Kidney (tissue), 14 donors: ENCODE measurements around the gene ST3GAL4. TPM values are rescaled to one million over a fixed set of nuclear protein-coding genes. Genes with fewer than 3 reads are reported as not detected.

Experiments
- DNase-seq, 5 donors: peaks; one replicate each; pipeline ENCODE4 v3.0.0-alpha.2; 2013 to 2020
- FAIRE-seq: peaks from 2 replicates; lab custom pipeline; 2012; peaks lifted over from hg19 to GRCh38; lab: Jason Lieb, UNC
- H3K27ac ChIP-seq, 2 donors: one replicate each; pipeline ENCODE4 v1.7.0; 2013; ENCODE audit warnings: low read depth in 2 of 2, low read length in 2 of 2, inconsistent platforms in 1 of 2
- H3K27me3 ChIP-seq: one replicate; pipeline ENCODE4 v1.7.1; 2013; ENCODE audit warnings: low read length, inconsistent platforms; ENCODE audit not compliant: control insufficient read depth, insufficient read depth
- H3K36me3 ChIP-seq, 3 donors: one replicate each; pipeline versions ENCODE4 v1.7.0 to v1.7.1; 2013; ENCODE audit warnings: low read length in 3 of 3, control low read depth in 1 of 3, inconsistent platforms in 1 of 3; ENCODE audit not compliant: insufficient read depth in 3 of 3, control insufficient read depth in 2 of 3
- H3K4me1 ChIP-seq, 3 donors: one replicate each; pipeline versions ENCODE4 v1.7.0 to v1.7.1; 2013; ENCODE audit warnings: low read length in 3 of 3, inconsistent platforms in 1 of 3, low read depth in 1 of 3; ENCODE audit not compliant: control insufficient read depth in 2 of 3, insufficient read depth in 2 of 3
- H3K4me3 ChIP-seq, 3 donors: one replicate each; pipeline versions ENCODE4 v1.7.0 to v1.8.1; 2013; ENCODE audit warnings: low read length in 3 of 3, control low read depth in 1 of 3, inconsistent platforms in 1 of 3
- H3K9ac ChIP-seq, 3 donors: one replicate each; pipeline versions ENCODE4 v1.7.0 to v1.7.1; 2013; ENCODE audit warnings: low read length in 3 of 3, control low read depth in 1 of 3, inconsistent platforms in 1 of 3
- H3K9me3 ChIP-seq, 3 donors: one replicate each; pipeline versions ENCODE4 v1.7.0 to v1.7.1; 2013; ENCODE audit warnings: low read length in 3 of 3, control low read depth in 1 of 3, inconsistent platforms in 1 of 3; ENCODE audit not compliant: control insufficient read depth in 2 of 3, insufficient read depth in 1 of 3
- CTCF ChIP-seq: IDR thresholded peaks from 3 replicates; pipeline ENCODE4 v1.5.1; 2012; ENCODE audit warnings: mild to moderate bottlenecking, moderate library complexity, borderline replicate concordance; ENCODE audit not compliant: insufficient read depth; ENCODE audit errors: extremely low read depth
- intact Hi-C: fragments of 100-400 bp; cut with DNase I; formaldehyde crosslinking; loops from one replicate; pipeline ENCODE4 v1.11.1; 2022
- polyA plus RNA-seq: library from polyadenylated mRNA; stranded (reverse); fragments of 350-450 nt; fragmentation: Illumina TruSeq; extraction: RNeasy Lipid Tissue Mini Kit (QIAGEN cat#74804); gene quantifications from one replicate; pipeline ENCODE4 v1.2.3, GENCODE V29; 2014; ENCODE audit warnings: low read depth, low replicate concordance; ENCODE audit not compliant: insufficient read depth
- total RNA-seq: library from RNA; stranded (reverse); fragmentation: NEBNext Ultra II Directional; extraction: Animal tissue kit (Norgen Biotek cat#: 25700); gene quantifications from one replicate; pipeline ENCODE4 v1.2.1, GENCODE V29; 2021
- donor health status: control.
- donor health status: control.
- donor health status: control.
- donor health status: control.
- donor health status: control.
- donor health status: DM: yes; HTN: yes; CAD: no.
- donor health status: Normal renal cell carcinoma (clear cell type).

Gene ST3GAL4
- total and polyA plus RNA-seq, 2 donors from 2014 or later, result 27.4 to 72.8 TPM

- Histone ChIP-seq H3K27ac (no peak overlapping the region), H3K36me3 (peaks cover 0 to 13% (median 9%) of the 10 kb centered on the region in 3 donors)
Measured at GRCh38 chr11:126347751-126348668, 7.5 kb upstream of the ST3GAL4 start.

GRCh38 chr11:126348806-126349582 is 6.5 kb upstream of the ST3GAL4 start:
- Histone ChIP-seq H3K36me3 (peaks cover 0 to 10% (median 0%) of the 10 kb centered on the region in 3 donors), H3K4me1 (peaks cover 0 to 6% (median 6%) of the 10 kb centered on the region in 3 donors), H3K4me3 (no peak overlapping the region), H3K27ac (peak overlapping the region in 1 of 2 donors; percentile 1), H3K27me3 (no peaks in the 10 kb centered on the region), H3K9me3 (no peaks in the 10 kb centered on the region), H3K9ac (no peak overlapping the region)
- intact Hi-C loops, result no loop called here
- FAIRE-seq, result no peak
- no peak for TF ChIP-seq CTCF
- peak in 1 of 5 donors; percentile 57 for DNase-seq

More at GRCh38 chr11:126347751-126348668, 7.5 kb upstream of the ST3GAL4 start:
- H3K27me3 ChIP-seq, result no peaks in the 10 kb centered on the region
- peaks cover 0 to 6% (median 2%) of the 10 kb centered on the region in 3 donors for H3K4me1 ChIP-seq
- peak in 1 of 5 donors; percentile 57 for DNase-seq
- H3K4me3 ChIP-seq, result no peak overlapping the region
- TF ChIP-seq CTCF, result no peak
- intact Hi-C loops, result no loop called here
- no peaks in the 10 kb centered on the region for H3K9me3 ChIP-seq
- no peak for FAIRE-seq
- no peak overlapping the region for H3K9ac ChIP-seq

- Histone ChIP-seq H3K36me3 (no peaks in the 10 kb centered on the region), H3K27ac (peak overlapping the region in 1 of 2 donors; percentile 13), H3K27me3 (no peaks in the 10 kb centered on the region), H3K9me3 (no peaks in the 10 kb centered on the region), H3K4me1 (peaks cover 0 to 14% (median 10%) of the 10 kb centered on the region in 3 donors), H3K9ac (no peak overlapping the region), H3K4me3 (no peak overlapping the region)
- FAIRE-seq (no peak), DNase-seq (peak in 1 of 5 donors; percentile 13)
- intact Hi-C loops, result no loop called here
- TF ChIP-seq CTCF, result no peak
Measured at GRCh38 chr11:126350836-126351235, 4.7 kb upstream of the ST3GAL4 start.
